HEK293 (cell line): ENCODE data around the gene SMTNL2.
"Not testable (repeated sequence)": the region's sequence is repeated elsewhere in the genome, so short reads cannot be mapped to it uniquely, and the experiment has no call there.

Experiments used
- REST ChIP-seq: fragments of 450-650 bp; formaldehyde crosslinking; IDR thresholded peaks from 2 replicates; pipeline ENCODE4 v1.5.1; 2016; ENCODE audit warnings: missing biosample characterization, missing genetic modification characterization
- ZNF792 ChIP-seq: fragments of 450-650 bp; formaldehyde crosslinking; IDR thresholded peaks from 2 replicates; pipeline ENCODE4 v1.5.1; 2016; ENCODE audit warnings: missing biosample characterization, missing genetic modification characterization
- TF ChIP-seq, protein P1 (sequence below): fragments of 450-650 bp; formaldehyde crosslinking; IDR thresholded peaks from 2 replicates; pipeline ENCODE4 v1.5.1; 2016; ENCODE audit warnings: missing biosample characterization, missing genetic modification characterization
- TF ChIP-seq, protein P2 (sequence below): fragments of 450-650 bp; formaldehyde crosslinking; IDR thresholded peaks from 2 replicates; pipeline ENCODE4 v1.5.1; 2017; ENCODE audit warnings: missing biosample characterization, missing genetic modification characterization
- TF ChIP-seq, protein P3 (sequence below): sonication (generic); formaldehyde crosslinking; IDR thresholded peaks from 2 replicates; pipeline ENCODE4 v1.8.1; 2022; ENCODE audit warnings: mild to moderate bottlenecking, moderate library complexity, missing genetic modification reagents

GRCh38 chr17:4590042-4590441, 5.7 kb downstream of the SMTNL2 start:
- not testable (repeated sequence) for TF ChIP-seq REST, ZNF792 (tag by site-specific recombination)
- TF ChIP-seq, protein P1, sequence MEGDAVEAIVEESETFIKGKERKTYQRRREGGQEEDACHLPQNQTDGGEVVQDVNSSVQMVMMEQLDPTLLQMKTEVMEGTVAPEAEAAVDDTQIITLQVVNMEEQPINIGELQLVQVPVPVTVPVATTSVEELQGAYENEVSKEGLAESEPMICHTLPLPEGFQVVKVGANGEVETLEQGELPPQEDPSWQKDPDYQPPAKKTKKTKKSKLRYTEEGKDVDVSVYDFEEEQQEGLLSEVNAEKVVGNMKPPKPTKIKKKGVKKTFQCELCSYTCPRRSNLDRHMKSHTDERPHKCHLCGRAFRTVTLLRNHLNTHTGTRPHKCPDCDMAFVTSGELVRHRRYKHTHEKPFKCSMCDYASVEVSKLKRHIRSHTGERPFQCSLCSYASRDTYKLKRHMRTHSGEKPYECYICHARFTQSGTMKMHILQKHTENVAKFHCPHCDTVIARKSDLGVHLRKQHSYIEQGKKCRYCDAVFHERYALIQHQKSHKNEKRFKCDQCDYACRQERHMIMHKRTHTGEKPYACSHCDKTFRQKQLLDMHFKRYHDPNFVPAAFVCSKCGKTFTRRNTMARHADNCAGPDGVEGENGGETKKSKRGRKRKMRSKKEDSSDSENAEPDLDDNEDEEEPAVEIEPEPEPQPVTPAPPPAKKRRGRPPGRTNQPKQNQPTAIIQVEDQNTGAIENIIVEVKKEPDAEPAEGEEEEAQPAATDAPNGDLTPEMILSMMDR = not testable (repeated sequence)
- TF ChIP-seq, protein P2, sequence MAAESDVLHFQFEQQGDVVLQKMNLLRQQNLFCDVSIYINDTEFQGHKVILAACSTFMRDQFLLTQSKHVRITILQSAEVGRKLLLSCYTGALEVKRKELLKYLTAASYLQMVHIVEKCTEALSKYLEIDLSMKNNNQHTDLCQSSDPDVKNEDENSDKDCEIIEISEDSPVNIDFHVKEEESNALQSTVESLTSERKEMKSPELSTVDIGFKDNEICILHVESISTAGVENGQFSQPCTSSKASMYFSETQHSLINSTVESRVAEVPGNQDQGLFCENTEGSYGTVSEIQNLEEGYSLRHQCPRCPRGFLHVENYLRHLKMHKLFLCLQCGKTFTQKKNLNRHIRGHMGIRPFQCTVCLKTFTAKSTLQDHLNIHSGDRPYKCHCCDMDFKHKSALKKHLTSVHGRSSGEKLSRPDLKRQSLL (tag by site-specific recombination) = not testable (repeated sequence)
- TF ChIP-seq, protein P3, sequence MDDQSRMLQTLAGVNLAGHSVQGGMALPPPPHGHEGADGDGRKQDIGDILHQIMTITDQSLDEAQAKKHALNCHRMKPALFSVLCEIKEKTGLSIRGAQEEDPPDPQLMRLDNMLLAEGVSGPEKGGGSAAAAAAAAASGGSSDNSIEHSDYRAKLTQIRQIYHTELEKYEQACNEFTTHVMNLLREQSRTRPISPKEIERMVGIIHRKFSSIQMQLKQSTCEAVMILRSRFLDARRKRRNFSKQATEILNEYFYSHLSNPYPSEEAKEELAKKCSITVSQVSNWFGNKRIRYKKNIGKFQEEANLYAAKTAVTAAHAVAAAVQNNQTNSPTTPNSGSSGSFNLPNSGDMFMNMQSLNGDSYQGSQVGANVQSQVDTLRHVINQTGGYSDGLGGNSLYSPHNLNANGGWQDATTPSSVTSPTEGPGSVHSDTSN (CRISPR knock-in tag) = not testable (repeated sequence)
